ENCODE measurements around the gene ZNF526. TPM values are rescaled to one million over a fixed set of nuclear protein-coding genes. Genes with fewer than 3 reads are reported as not detected.

Gene ZNF526
- total and polyA plus RNA-seq, 9 of the 15 experiments (the other 6 are each of a cell fraction or from before 2014, with no cell fraction given): 1.3 to 17.9 (median 6.2) TPM

DNA sequence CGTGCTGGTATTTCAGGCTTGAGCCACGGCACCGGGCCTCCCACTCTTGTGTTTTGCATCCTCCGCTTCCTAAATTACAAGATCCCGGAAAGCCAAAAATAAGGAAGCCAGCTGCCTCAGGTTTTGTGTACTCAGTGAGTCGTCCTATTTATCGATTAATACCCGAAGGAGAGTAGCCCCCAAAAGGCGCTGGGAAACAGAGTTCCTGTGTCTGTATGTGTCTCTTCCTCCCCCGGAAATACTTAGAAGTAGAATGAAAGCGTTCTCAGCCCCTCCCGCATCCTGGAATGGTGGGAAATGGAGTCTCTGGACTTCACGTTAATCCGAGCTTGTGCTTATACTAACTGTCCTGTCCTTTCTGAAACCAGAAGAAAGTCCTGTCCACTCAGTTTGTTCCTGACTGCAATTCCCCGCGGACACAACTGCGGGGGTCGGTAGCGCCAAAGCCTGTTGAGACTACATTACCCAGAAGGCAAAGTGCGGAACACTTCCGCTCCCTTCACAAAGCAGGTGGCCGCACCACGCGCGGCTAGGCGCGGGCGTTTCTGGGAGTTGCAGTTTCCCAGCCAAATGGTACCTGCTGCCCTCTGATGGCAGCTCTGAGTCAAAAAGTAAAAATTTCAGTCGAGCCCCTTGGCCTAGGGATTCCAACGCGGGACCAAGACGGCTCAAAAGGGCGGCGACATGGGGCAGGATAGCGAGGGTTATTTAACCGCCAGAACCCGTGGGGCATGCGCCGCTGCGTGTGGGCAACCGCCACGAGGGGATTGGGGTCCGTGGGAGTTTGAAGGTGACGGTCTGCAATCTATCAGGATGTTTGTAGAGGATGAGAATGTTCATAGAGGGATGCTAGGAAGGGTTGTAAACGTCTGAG, 24.5 kb downstream of the ZNF526 start (continued):
- TF ChIP-seq ESRRA (IDR thresholded peaks at IDR 0.05; ENCODE audit: borderline replicate concordance, low read depth): no peak; the same call in 1 of the 2 replicates
- peak; percentile 80 for TF ChIP-seq EP400 (IDR thresholded peaks at IDR 0.05)
- TF ChIP-seq, protein P1, sequence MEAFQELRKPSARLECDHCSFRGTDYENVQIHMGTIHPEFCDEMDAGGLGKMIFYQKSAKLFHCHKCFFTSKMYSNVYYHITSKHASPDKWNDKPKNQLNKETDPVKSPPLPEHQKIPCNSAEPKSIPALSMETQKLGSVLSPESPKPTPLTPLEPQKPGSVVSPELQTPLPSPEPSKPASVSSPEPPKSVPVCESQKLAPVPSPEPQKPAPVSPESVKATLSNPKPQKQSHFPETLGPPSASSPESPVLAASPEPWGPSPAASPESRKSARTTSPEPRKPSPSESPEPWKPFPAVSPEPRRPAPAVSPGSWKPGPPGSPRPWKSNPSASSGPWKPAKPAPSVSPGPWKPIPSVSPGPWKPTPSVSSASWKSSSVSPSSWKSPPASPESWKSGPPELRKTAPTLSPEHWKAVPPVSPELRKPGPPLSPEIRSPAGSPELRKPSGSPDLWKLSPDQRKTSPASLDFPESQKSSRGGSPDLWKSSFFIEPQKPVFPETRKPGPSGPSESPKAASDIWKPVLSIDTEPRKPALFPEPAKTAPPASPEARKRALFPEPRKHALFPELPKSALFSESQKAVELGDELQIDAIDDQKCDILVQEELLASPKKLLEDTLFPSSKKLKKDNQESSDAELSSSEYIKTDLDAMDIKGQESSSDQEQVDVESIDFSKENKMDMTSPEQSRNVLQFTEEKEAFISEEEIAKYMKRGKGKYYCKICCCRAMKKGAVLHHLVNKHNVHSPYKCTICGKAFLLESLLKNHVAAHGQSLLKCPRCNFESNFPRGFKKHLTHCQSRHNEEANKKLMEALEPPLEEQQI (IDR thresholded peaks at IDR 0.05): no peak
- no peak for TF ChIP-seq KLF1 (tag; IDR thresholded peaks at IDR 0.05)
- TF ChIP-seq SRSF9 (IDR thresholded peaks at IDR 0.05; ENCODE audit: borderline replicate concordance, low read depth, low read length): no peak
- TF ChIP-seq ZNF197 (CRISPR knock-in tag; IDR thresholded peaks at IDR 0.05; ENCODE audit: low read depth): peak; percentile 84
- TF ChIP-seq, protein P2, sequence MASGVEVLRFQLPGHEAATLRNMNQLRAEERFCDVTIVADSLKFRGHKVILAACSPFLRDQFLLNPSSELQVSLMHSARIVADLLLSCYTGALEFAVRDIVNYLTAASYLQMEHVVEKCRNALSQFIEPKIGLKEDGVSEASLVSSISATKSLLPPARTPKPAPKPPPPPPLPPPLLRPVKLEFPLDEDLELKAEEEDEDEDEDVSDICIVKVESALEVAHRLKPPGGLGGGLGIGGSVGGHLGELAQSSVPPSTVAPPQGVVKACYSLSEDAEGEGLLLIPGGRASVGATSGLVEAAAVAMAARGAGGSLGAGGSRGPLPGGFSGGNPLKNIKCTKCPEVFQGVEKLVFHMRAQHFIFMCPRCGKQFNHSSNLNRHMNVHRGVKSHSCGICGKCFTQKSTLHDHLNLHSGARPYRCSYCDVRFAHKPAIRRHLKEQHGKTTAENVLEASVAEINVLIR (CRISPR knock-in tag; IDR thresholded peaks at IDR 0.05): peak; percentile 59; the same call in 1 of the 2 replicates
- TF ChIP-seq NELFE (IDR thresholded peaks at IDR 0.05; ENCODE audit: insufficient read depth, insufficient read length): no peak
- TF ChIP-seq MED1 (CRISPR knock-in tag; IDR thresholded peaks at IDR 0.05; ENCODE audit: borderline replicate concordance): no peak
- TF ChIP-seq, protein P3, sequence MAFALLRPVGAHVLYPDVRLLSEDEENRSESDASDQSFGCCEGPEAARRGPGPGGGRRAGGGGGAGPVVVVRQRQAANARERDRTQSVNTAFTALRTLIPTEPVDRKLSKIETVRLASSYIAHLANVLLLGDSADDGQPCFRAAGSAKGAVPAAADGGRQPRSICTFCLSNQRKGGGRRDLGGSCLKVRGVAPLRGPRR (CRISPR knock-in tag; IDR thresholded peaks at IDR 0.05): no peak
- TF ChIP-seq, protein P4, sequence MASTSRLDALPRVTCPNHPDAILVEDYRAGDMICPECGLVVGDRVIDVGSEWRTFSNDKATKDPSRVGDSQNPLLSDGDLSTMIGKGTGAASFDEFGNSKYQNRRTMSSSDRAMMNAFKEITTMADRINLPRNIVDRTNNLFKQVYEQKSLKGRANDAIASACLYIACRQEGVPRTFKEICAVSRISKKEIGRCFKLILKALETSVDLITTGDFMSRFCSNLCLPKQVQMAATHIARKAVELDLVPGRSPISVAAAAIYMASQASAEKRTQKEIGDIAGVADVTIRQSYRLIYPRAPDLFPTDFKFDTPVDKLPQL (IDR thresholded peaks at IDR 0.05; ENCODE audit: extremely low read depth, insufficient read length): no peak
- TF ChIP-seq ELF2 (CRISPR knock-in tag; IDR thresholded peaks at IDR 0.05): peak; percentile 93
- TF ChIP-seq ZFPM2 (CRISPR knock-in tag; IDR thresholded peaks at IDR 0.05): no peak
- no peak for TF ChIP-seq SRSF7 (optimal IDR thresholded peaks at IDR 0.05; ENCODE audit: low read depth, low read length)
- peak; percentile 4; the same call in 1 of the 2 replicates for TF ChIP-seq EP300 (IDR thresholded peaks at IDR 0.05; ENCODE audit: low read length)
- TF ChIP-seq RCOR1 (IDR thresholded peaks at IDR 0.05; ENCODE audit: borderline replicate concordance in 1 of 2, low read depth in 2 of 2, low read length in 2 of 2): peak in 1 of 2 experiments; percentile 43; a peak in 1 of 4 replicates
- TF ChIP-seq TCFL5 (CRISPR knock-in tag; conservative IDR thresholded peaks at IDR 0.05): 0 out of 2 replicates have a peak, but pooled peaks have one; percentile 34
- TF ChIP-seq, protein P5, sequence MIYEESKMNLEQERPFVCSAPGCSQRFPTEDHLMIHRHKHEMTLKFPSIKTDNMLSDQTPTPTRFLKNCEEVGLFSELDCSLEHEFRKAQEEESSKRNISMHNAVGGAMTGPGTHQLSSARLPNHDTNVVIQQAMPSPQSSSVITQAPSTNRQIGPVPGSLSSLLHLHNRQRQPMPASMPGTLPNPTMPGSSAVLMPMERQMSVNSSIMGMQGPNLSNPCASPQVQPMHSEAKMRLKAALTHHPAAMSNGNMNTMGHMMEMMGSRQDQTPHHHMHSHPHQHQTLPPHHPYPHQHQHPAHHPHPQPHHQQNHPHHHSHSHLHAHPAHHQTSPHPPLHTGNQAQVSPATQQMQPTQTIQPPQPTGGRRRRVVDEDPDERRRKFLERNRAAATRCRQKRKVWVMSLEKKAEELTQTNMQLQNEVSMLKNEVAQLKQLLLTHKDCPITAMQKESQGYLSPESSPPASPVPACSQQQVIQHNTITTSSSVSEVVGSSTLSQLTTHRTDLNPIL (CRISPR knock-in tag; IDR thresholded peaks at IDR 0.05): no peak
- TF ChIP-seq ZNF668 (CRISPR knock-in tag; IDR thresholded peaks at IDR 0.05): no peak
- peak; percentile 62; the same call in 1 of the 2 replicates for TF ChIP-seq ZNF324 (CRISPR knock-in tag; IDR thresholded peaks at IDR 0.05)
- peak in 1 of 2 experiments; percentile 88; a peak in 1 of 4 replicates for TF ChIP-seq KDM4B (IDR thresholded peaks at IDR 0.05; ENCODE audit: borderline replicate concordance in 2 of 2, low read depth in 1 of 2)
- no peak for TF ChIP-seq GATA2 (CRISPR knock-in tag; IDR thresholded peaks at IDR 0.05)

Measured in K562 (cell line).